NCI-H1092 treated with DMSO at 0.1 percent for 48 hours (cell line): ENCODE data around the gene RASSF5.
"Not testable (repeated sequence)": the region's sequence is repeated elsewhere in the genome, so short reads cannot be mapped to it uniquely, and the experiment has no call there.

Experiments
- DNase-seq: peaks from one replicate; lab custom pipeline; 2025; lab: John Stamatoyannopoulos, UW

RASSF5 gene

DNA sequence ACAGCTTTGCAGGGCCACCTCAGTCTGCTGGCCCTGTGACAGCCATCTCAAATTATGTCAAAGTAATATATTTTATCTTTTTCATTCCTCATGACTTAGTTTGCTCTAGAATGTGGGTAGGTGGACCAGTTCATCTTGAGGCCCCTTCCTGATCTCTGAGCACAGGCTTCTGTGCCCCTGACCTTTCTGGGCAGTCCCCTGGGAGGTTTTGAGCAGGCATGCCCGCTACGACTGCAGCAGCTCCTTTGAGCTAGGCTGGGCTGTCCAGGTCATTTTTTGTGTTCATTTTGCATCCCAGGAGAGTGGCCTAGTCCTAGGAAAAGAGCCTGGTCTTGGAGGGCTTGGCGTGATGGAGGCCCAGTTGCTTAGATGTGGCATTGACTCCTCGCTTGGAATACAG is 62.2 kb downstream of the RASSF5 start:
- DNase-seq = no peak

DNA sequence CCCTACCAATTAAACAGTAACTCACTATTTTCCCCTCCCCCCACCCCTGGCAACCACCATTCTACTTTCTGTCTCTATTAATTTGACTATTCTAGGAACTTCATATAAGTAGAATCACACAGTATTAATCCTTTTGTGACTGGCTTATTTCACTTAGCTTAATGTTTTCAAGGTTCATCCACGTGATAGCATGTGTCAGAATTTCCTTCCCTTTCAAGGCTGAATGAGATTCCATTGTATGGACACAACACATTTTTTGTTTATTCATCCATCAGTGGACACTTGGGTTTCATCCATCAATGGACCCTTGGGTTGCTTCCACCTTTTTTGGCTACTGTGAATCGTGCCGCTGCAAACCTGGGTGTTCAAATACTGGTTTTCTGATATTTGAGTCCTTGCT is 63.2 kb downstream of the RASSF5 start:
- no peak for DNase-seq

DNA sequence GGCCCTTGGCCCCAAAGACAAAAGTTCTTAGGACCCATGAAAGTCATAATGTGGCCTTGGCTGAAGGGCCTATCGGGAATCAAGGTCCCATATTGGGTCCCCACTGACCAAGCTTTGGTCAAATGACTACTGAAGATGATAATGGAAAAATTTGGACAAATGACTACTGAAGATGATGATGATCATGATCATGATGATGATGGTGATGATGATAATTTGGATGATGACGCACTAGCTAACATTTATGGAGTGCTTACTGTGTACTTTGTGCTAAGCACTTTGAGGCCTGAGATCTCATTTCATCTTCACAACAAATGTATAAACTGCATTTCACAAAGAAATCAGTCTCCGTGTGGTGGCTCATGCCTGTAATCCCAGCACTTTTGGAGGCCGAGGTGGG is 65.5 kb downstream of the RASSF5 start:
- no peak for DNase-seq

DNA sequence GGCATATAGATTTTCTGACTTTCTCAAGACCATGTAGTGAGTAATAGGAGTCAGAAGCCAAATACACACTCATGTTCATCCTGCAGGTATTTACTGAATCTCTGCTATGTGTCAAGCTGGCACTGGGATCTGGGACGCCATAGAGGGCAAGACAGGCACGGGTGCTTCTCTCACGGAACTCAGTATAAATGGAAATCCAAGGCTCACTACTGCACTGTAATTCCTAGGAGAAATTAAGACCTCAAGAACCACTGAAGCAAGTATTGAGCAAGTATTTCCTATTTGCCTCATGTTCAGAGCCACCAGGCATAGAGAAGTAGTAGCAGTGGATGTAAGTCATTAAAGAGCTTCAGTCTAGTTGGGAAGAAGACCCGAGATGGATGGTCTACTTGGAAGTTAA is 66.0 kb downstream of the RASSF5 start:
- no peak for DNase-seq

DNA sequence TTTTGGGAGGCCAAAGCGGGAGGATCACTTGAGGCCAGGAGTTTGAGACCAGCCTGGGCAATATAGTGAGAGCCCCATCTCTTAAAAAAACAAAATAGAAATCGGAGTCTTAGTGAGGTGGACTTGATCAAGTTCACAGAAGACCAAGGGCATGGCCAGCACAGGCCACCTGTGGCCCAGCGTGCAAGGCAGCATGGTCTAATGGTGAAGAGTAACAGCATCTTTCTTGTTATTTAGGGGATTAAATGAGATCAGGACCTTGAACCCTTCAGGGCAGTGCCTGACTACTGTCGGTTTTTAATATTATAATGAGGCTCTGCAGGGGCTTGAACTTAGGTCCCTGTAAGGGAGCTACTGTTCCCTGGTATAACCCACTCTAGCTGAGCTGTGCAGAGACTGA is 66.4 kb downstream of the RASSF5 start:
- no peak for DNase-seq

DNA sequence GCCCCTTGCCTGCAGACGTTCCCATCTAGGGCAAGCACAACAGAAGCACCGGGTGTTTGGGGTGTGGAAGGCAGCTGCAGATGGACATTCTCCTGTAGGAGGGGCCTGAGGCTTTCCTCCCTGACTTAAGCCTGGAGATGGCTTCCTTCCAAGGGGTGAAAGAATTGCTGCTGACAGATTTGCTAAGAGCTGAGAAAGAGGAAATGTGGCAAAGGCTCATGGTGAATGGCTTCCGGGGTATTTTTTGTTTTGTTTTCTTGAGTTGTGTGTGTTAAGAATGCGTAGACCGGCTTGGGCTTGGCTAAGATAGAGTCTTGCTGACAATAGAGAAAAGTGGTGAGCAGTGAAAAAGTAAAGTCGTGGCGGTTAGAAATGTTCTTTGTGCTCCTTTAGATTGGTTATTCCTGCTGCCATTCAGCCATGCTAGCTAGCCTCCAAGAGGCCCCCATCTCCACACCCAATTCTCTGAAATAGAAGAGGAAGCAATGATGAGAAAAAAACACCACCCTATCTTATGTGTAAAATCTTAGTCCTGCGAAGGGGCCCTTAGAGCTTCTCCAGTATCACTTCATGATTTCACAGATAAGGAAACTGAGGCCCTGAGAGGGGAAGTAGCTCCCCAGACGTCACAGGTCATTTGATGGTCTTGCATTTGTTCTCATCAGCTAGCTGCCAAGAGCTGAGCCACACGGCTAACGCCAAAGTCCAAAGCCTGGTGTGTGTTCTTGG is 68.0 kb downstream of the RASSF5 start:
- DNase-seq = peak; percentile 42

DNA sequence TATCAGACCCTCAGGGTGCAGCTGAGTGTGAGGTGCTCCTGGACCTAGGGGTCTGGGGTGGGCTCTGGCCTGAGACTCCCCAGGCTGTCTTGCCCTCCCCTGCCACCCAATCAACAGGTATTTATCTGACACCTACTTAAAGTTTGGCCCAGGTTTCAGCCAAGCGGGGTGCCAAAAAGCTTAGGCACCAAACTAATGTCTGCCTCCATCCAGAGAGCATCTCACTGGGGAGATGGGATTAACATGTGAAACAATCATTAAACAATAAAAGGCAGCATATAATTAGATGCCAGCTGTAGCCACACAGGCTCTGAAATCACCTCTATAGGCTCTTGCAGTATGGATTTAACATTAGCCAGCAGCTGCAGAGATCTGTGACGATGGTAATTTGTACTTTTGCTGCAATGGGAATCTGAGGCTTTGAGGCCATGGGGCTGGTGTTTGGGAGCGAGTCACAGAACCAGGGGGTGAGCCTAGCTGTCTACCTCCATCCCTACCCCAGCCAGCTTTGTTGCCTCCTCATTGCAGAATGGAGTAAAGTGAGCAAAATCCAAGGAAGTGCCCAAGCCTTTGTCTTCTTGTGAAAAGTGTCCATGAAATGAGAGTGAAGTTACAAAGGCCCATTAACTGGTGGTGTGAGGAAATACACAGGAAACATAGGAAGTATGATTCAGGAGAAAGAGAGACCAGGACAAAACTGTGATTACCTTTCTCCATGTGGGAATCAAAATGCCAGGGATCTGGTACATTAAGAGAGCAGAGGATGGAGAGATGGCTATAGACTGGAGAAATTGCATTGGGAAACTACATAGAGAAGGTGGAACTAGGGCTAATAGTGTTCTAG is 68.8 kb downstream of the RASSF5 start:
- DNase-seq = peak; percentile 73

DNA sequence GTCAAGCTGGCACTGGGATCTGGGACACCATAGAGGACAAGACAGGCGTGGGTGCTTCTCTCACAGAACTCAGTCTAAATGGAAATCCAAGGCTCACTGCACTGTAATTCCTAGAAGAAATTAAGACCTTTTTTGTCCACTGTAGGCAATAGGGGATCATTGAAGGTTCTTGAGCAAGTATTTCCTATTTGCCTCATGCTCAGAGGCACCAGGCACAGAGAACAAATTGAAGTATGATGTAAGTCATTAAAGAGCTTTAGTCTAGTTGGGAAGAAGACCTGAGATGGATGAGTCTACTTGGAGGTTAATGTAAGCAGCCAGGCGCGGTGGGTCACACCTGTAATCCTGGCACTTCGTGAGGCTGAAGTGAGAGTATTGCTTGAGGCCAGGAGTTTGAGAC is 70.3 kb downstream of the RASSF5 start:
- DNase-seq = no peak

DNA sequence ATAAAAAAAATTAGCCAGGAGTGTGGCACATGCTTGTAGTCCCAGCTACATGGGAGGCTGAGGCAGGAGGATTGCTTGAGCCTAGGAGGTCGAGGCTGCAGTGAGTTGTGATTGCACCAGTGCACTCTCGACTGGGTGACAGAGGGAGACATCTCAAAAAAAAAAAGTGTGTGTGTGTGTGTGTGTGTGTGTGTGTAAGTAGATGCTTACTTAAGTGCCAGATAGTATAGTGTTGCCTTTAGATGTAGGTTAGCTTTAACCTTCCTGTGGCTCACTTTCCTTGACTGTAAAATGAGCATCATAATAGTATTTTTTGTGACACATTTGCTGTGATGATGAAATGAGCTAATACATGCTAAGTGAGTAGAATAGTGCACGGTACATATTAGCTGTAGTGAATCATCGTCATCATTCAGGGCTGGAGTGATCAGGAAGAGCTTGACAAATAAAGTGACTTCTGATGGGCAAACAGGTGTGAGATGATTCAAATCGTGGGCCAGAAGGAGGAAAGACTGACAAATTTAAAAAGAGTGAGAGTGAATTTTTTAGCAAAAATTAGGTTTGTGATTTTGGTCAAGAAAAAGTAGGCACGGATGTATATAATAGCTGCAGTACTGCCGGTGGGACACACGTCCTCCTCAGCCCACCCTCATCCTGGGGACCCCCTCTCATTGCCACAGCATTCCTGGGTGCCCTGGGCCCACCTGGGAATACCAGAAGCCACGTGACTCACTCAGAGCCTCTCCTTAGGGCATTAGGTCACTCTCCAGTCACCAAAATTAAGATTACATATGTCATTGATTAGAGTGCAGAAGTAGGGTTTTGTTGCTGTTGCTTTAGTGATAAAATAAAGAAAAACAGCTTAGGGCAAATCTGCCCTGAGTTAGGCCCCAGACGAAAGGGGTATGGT is 71.0 kb downstream of the RASSF5 start:
- DNase-seq = no peak

DNA sequence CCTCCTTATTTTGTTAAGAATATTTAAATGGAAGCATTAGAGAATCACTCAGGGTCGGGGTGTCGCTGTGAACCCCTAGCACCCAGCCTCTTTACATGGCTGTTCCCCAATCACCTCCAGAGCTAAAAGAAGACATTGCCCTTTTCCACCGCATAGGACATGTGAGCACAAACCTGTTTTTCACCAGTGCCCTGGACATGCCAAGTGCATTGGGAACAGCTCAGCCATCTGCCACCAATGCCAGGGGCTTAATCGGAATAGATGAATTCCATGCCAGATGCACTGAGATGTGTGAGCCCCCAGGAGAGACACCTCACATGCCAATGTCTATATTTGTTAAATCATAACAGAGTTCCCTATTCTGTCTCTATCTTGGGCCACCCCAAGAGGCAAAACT is 71.6 kb downstream of the RASSF5 start:
- DNase-seq = no peak

DNA sequence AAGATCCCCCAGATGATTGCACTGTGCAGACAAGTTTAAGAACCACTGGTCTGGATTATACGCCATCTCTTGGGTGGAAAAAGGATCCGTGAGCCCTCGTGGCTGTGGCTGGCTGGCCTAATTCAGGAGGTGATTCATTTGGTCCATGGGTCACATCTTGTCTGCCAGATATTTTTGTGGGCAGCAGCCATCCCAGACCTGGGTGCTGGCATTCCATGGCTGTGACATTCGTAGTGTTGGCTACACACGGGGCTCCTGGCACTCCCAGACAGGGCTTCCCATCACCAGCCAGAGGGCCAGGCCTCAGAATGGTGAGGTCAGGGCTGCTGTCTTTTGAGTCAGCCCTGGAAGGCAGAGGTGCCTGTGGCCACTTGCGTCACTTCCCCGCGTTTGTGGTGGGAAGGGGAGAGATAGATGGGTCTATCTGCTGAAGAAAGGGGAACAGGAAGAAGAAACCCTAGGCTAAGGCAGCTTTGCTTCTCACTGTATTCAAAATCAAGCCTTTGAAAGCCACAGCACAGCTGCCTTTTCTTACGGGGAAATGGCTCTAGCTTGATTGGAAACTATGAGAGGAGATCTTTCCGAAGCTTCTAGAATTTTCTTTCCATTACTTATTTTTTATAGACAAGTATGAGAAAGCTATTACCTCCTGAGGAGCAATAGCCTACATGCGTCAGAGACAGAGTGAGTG is 72.6 kb downstream of the RASSF5 start:
- DNase-seq = no peak

DNA sequence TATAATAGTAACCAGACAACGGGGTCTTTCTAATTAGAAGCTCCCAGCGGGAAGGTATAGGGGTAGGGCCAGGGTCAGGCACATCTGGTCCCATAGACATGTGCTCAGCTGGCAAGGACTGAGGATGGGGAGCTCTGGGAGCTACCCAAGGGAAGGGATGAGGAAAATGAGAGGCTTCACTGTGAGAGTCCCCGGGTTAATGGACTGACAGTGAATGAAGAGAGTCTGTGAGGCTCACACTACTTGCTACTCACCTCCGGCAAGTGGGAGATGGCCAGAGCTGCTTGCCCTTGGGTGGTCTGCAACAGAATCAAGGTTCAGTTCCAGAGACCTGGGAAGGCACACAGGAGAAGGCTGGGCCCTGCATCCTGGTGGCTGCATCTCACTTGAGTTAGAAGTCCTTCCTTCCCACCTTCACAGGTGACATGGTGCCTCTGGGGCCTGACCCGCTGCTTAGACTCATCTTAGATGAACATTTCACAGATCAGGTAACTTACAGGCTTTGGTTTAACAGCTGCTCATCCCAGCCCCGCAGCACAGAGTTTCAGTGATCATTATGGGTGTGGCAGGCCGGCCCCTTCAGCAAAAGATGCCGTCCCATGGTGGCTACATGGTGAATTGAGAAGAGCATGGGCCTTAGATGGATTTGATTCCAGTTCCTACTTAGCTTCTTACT is 73.2 kb downstream of the RASSF5 start:
- no peak for DNase-seq

DNA sequence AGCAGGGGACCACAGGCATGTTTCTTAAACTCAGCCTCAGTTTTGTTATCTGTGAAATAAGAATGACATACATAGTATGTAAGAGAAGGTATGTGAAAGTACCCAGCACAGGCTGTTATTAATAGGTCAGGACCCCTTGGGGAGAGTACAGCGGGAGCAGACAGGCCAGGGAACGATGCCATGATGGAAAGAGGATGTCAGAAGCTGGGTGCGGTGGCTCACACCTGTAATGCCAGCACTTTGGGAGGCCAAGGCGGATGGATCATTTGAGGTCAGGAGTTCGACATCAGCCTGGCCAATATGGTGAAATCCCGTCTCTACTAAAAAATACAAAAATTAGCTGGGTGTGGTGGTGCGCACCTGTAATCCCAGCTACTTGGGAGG is 73.8 kb downstream of the RASSF5 start:
- DNase-seq = not testable (repeated sequence)

DNA sequence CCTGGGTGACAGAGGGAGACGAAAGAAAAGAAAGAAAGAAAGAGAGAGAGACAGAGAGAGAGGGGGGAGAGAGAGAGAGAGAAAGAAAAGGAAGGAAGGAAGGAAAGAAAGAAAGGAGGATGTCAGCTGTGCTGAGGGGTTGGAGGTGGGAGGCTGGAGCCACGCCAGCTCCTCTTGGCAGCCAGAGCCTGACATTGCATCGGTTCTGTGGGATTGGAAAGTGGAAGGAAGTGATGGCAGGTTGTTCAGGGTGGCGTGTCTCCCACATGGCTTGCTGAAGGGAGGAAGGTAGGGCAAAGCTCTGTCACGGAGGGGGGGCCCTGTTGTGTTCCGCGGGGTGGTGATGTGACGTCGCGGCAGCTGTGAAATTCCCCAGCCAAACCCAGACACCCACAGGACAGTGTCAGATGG is 74.2 kb downstream of the RASSF5 start:
- DNase-seq = peak; percentile 41

DNA sequence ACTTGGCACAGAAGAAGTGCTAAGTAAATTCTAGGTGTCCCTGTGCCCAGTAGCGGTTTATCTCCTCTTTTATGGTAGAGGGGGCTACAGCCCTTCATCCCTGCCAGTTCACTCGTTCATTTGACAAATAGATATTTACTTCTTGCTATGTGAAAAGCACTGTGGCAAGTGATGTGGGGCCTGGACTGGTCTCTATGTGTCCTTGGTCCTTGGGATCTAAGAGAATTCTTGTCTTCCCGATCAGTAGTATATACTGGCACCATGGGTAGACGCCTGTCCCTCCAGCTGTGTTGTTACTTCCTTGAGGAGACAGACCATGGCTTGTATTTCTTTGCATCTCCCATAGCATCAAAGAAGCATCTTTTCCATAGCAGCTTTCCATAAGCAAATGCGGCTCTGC is 75.2 kb downstream of the RASSF5 start:
- no peak for DNase-seq

DNA sequence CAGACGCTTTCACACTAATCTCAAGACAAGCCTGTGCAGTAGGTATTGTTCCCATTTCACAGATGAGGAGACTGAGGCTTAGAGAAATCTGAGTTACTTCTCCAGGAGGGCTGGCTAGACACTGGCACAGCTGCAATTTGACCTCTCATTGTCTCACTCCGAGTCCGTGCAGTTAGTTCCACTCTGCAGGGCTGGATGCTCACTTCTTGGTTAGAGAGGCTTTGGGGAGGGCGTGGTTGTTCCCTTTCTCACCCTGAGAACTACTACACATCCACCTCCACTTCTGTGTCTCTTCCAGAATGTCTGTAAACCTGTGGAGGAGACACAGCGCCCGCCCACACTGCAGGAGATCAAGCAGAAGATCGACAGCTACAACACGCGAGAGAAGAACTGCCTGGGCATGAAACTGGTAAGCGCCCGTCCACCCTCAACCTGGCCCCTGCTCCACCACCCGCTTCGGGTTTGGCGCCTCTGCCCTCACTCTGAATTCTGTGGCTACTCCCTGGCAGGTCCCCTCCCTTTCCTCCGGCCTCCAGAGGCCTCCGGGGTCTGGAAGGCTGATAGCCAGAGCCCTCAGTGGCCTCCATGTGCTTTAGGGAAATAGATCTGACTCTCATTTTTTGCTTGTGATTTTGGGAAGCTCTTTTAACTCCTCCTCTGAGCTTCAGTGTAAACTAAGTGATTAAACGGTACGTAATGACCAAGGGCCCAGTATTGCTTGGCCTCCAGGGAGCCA is 75.8 kb downstream of the RASSF5 start:
- no peak for DNase-seq

DNA sequence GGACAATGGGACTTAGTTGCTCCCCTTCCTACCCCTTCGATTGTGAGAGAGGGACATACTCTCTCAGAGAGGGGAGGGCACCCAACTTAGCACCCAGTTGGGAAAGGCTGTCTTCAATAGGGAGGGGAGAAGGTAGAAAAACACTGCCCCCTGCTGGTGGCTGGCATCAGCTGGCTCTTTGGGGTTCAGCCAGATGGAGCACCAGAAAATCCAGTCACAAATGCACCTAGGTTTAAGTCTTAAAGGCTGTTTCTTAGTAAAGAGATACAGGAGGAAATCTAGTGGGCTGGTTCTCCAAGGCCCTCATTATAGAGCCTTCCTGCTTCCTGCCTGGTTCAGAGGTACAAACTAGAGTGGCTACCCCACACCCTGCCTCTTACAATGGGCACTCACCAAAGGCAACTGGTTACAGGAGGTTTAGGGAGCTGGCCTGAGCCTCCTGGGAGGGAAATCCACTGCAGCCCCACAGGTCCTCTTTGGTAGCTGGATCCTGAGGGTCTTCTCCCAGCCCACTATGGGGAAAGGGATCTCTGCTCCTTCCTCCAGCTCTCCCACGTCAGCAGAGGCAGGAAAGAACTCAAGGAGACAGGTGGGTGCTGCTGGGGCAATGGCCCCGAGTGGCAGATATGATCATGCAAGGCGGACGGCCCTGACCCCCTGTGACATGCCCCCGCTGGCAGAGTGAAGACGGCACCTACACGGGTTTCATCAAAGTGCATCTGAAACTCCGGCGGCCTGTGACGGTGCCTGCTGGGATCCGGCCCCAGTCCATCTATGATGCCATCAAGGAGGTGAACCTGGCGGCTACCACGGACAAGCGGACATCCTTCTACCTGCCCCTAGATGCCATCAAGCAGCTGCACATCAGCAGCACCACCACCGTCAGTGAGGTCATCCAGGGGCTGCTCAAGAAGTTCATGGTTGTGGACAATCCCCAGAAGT is 76.6 kb downstream of the RASSF5 start:
- DNase-seq = peak; percentile 83

DNA sequence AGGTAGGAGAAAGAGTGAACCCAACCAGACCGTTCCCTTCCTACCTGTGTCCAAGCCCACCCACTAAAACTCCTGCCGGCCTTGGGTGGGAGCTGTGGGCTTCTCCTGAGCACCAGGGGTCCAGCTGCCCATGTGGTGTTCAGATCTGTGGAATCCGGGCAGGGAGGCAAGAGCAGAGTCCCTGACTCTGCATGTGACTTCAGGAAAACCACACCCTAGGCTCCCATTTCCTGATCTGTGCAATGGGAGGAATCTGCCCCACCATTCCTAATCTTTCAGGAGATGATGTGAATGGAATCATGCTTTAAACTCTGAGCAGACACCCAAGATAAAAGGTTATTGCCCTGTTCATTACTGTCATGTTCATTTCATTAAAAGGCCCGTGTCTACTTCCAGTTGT is 77.4 kb downstream of the RASSF5 start:
- no peak for DNase-seq
